ENCODE data around the gene HEBP1.
"Not testable (repeated sequence)": the region's sequence is repeated elsewhere in the genome, so short reads cannot be mapped to it uniquely, and the experiment has no call there.

Gene HEBP1

DNA sequence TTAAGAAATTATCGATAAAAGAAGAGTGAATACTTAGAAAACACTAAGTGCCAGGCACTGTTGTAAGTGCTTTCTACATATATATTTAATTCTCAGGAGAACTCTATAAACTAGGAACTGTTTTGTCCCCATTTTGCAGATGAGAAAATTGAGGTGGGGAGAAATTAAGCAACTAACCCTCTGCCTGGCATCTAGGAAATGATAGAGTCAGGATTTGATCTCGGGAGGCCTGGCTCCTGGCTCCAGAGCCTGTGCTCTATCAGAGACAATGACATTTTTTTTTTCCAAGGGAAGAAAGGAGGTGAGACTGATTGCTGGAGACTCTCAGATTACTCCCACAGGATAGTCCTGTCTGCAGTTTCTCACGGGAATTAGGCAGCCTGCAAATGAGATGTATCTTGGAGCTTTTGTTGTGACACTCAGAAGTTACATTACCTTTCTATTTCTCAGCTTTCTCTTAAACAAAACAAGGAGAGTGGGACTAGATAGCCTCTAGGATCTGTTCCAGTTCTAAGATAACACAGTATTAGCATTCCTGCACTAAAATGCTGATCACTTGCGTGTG, 42.7 kb upstream of the HEBP1 start:
- TF ChIP-seq, protein P1, sequence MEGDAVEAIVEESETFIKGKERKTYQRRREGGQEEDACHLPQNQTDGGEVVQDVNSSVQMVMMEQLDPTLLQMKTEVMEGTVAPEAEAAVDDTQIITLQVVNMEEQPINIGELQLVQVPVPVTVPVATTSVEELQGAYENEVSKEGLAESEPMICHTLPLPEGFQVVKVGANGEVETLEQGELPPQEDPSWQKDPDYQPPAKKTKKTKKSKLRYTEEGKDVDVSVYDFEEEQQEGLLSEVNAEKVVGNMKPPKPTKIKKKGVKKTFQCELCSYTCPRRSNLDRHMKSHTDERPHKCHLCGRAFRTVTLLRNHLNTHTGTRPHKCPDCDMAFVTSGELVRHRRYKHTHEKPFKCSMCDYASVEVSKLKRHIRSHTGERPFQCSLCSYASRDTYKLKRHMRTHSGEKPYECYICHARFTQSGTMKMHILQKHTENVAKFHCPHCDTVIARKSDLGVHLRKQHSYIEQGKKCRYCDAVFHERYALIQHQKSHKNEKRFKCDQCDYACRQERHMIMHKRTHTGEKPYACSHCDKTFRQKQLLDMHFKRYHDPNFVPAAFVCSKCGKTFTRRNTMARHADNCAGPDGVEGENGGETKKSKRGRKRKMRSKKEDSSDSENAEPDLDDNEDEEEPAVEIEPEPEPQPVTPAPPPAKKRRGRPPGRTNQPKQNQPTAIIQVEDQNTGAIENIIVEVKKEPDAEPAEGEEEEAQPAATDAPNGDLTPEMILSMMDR (IDR thresholded peaks at IDR 0.05; ENCODE audit: control insufficient read depth, extremely low read depth, insufficient read depth): no peak
- no peak for DNase-seq (ENCODE audit: low read depth)
- H3K4me3 ChIP-seq (ENCODE audit: low read depth, low read length): no peak overlapping the region

DNA sequence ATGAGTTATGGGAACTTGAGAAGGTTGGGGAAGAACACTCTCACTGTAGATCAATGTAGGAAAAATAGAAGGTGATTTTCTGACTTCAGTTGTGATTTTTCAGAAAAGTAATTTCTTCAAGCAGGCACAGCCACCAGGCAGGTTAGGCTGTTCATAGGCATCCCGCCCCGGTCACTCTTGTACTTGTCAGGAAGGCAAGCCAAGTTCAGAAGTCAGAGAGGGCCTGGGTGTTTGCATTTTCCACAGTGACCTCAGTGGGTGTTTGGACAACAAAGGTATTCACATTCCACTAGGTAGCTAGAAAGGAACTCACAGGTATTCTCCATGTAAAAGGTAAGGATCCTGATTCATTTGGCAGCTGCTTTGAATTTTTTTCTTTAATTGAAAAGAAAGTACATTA, 41.2 kb upstream of the HEBP1 start:
- no peak overlapping the region for H3K4me3 ChIP-seq (ENCODE audit: low read depth, low read length)
- DNase-seq (ENCODE audit: low read depth): no peak
- TF ChIP-seq, protein P1 (IDR thresholded peaks at IDR 0.05; ENCODE audit: control insufficient read depth, extremely low read depth, insufficient read depth): no peak

DNA sequence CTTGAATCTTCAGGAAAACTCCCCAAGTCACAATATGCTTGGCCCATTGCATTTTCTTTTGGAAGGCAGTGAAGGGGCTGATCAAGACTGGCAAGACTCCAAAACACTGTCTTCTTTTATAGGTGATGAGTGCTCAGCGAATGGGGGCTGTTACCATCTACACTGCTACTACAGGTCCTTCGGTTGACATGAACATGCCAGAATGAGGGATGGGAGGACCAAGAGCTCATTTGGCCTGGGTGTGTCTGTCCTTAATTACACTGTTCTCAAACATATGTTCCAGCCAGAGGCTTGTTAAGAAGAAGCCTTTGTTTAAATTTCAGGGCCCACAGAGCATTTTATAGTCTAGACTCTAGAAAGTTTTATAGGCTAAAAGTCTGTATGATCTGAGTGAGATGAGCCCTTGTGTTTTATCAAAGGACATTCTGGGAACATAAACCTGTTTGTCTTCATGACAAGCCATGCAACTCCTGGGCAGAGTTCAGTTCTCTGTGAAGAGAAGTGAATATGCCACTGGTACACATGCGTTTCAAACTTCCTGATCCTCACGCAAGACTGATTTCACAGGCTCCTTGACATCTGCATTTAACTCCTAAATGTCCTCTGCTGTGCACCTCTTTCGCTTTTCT, 39.4 kb upstream of the HEBP1 start:
- TF ChIP-seq, protein P1 (IDR thresholded peaks at IDR 0.05; ENCODE audit: control insufficient read depth, extremely low read depth, insufficient read depth): no peak
- no peak overlapping the region for H3K4me3 ChIP-seq (ENCODE audit: low read depth, low read length)
- peak; percentile 94 for DNase-seq (ENCODE audit: low read depth)

DNA sequence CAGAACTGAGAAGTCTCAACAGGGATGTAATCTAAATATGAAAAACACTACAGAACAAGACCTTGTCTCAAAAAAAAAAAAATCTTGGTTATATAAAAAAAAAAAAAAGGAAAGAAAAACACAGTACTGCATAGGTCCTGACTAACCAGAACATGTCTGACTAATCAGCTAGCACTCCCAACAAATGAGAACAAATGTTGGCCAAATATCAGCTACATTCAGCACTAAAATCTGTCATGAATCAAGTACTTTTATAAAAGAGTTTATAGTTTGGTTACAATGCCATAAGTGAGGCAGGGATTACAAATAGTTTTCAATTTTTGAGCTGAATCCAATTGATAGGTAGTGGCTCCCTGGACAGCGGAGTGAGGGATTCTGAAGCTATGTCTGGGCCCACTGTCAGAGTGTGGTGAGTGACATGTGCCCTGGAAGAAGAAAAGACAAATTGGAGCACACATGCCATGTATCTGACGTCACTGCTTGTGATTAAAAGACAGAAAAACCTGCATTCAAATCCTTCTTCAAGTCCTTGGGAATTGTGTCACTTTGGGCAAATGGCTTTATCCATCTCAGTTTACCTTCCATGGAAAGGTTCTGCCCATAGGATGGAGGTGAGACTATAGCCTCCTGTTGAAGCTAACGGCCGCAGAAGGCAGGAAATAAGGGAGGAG, 38.6 kb upstream of the HEBP1 start:
- H3K4me3 ChIP-seq (ENCODE audit: low read depth, low read length): no peak overlapping the region
- no peak for DNase-seq (ENCODE audit: low read depth)
- TF ChIP-seq, protein P1 (IDR thresholded peaks at IDR 0.05; ENCODE audit: control insufficient read depth, extremely low read depth, insufficient read depth): no peak

DNA sequence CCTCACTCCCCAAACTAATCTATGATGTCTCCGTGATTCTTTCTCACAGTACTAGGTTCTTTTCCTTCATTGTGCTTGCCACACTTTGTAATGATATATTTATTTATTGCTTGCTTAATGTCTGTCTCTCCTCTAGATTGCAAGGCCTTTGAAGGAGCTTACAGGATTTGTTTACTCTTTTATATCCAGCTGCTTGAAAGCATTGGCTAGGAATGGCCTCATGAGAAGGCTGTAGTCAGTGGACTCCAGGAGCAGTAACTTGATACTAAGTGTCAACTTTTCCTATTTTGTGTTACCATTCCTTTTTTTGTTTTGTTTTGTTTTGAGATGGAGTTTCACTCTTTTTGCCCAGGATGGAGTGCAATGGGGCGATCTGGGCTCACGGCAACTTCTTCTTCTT, 36.8 kb upstream of the HEBP1 start:
- H3K4me3 ChIP-seq (ENCODE audit: low read depth, low read length): no peak overlapping the region
- TF ChIP-seq, protein P1 (IDR thresholded peaks at IDR 0.05; ENCODE audit: control insufficient read depth, extremely low read depth, insufficient read depth): no peak
- DNase-seq (ENCODE audit: low read depth): no peak

DNA sequence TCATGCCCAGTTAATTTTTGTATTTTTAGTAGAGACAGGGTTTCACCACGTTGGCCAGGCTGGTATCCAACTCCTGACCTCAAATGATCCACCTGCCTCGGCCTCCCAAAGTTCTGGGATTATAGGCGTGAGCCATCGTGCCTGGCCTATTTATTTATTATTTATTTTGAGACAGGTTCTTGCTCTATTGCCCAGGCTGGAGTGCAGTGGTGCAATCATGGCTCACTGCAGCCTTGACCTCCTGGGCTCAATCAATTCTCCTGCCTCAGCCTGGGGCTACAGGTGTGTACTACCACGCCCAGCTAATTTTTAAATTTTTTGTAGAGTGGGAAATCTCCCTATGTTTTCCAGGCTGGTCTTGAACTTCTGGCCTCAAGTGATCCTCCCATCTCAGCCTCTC, 35.3 kb upstream of the HEBP1 start:
- not testable (repeated sequence) for H3K4me3 ChIP-seq (ENCODE audit: low read depth, low read length); DNase-seq (ENCODE audit: low read depth)

DNA sequence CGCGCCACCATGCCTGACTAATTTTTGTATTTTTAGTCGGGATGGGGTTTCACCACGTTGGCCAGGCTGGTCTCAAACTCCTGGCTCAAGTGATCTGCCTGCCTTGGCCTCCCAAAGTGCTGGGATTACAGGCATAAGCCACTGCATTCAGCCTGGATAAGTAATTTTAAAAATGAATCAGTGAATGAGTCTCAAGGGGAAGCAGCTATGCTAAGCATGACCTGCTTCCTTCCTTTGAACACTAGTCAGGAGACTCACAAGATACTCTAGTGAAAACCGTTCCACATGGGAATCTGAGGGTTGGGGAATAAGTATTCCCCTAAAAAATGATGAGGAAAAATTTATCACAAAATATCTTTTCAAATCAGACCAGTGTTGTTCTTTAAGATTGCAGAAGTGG, 33.4 kb upstream of the HEBP1 start:
- TF ChIP-seq, protein P1 (IDR thresholded peaks at IDR 0.05; ENCODE audit: control insufficient read depth, extremely low read depth, insufficient read depth): no peak
- no peak for DNase-seq (ENCODE audit: low read depth)
- no peak overlapping the region for H3K4me3 ChIP-seq (ENCODE audit: low read depth, low read length)
